Adrenal gland (tissue), 5 donors: Measurements from ENCODE around the gene ADCY5.

Experiments
- CTCF ChIP-seq, 6 experiments: fragments of 450-650 bp in 4 of 6; fragments of 200-600 bp in 2 of 6; sonication (generic) in 1 of 6; IDR thresholded peaks; 1 replicate in 5 of 6; 2 replicates in 1 of 6; pipeline versions ENCODE4 v1.5.1 to v1.8.0; 2016 to 2021; ENCODE audit warnings: antibody characterized with exemption in 6 of 6, mild to moderate bottlenecking in 2 of 6, moderate library complexity in 1 of 6
- POLR2A ChIP-seq, 2 donors: fragments of 450-650 bp; IDR thresholded peaks; one replicate each; pipeline ENCODE4 v1.6.1; 2017; ENCODE audit warnings: antibody characterized with exemption in 2 of 2, mild to moderate bottlenecking in 2 of 2, moderate library complexity in 1 of 2
- donor health status: DM: no; HTN: no; CAD: no.

- TF ChIP-seq CTCF (IDR thresholded peaks at IDR 0.05) (no peak), POLR2A (IDR thresholded peaks at IDR 0.05) (no peak)
These were observed 24.4 kb downstream of the ADCY5 start for GRCh38 chr3:123424321-123424998.
